AG09309 (cell line): ENCODE measurements around the gene DUSP14.

Experiments
- DNase-seq: peaks from one replicate; pipeline ENCODE4 v3.0.0-alpha.2; 2010; ENCODE audit warnings: low read depth
- H3K4me3 ChIP-seq: 2 replicates; pipeline ENCODE4 v1.5.1; 2011; ENCODE audit warnings: mild to moderate bottlenecking, low read depth, low read length, moderate library complexity; ENCODE audit not compliant: control insufficient read depth
- TF ChIP-seq, protein P1 (sequence below): IDR thresholded peaks from 2 replicates; pipeline ENCODE4 v1.5.1; 2011; ENCODE audit warnings: mild to moderate bottlenecking, low read depth, low read length, inconsistent platforms; ENCODE audit not compliant: insufficient read depth, control insufficient read depth; ENCODE audit errors: missing control alignments

The DUSP14 gene

DNA sequence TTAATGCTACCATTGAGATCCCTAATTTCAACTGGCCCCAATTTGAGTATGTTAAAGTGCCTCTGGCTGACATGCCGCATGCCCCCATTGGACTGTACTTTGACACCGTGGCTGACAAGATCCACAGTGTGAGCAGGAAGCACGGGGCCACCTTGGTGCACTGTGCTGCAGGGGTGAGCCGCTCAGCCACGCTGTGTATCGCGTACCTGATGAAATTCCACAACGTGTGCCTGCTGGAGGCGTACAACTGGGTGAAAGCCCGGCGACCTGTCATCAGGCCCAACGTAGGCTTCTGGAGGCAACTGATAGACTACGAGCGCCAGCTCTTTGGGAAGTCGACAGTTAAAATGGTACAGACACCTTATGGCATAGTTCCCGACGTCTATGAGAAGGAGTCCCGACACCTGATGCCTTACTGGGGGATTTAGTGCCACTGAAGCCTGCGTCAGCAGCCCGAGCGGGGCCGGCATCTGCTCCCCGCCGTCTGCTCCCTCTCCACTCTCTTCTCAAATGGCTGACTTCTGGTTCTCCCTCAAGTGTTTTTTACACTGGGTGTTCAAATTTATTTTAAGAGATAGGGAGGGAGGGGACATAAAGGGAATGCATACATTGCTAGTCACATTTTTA lies 22.9 kb downstream of the DUSP14 start:
- TF ChIP-seq, protein P1, sequence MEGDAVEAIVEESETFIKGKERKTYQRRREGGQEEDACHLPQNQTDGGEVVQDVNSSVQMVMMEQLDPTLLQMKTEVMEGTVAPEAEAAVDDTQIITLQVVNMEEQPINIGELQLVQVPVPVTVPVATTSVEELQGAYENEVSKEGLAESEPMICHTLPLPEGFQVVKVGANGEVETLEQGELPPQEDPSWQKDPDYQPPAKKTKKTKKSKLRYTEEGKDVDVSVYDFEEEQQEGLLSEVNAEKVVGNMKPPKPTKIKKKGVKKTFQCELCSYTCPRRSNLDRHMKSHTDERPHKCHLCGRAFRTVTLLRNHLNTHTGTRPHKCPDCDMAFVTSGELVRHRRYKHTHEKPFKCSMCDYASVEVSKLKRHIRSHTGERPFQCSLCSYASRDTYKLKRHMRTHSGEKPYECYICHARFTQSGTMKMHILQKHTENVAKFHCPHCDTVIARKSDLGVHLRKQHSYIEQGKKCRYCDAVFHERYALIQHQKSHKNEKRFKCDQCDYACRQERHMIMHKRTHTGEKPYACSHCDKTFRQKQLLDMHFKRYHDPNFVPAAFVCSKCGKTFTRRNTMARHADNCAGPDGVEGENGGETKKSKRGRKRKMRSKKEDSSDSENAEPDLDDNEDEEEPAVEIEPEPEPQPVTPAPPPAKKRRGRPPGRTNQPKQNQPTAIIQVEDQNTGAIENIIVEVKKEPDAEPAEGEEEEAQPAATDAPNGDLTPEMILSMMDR = no peak
- DNase-seq = no peak

DNA sequence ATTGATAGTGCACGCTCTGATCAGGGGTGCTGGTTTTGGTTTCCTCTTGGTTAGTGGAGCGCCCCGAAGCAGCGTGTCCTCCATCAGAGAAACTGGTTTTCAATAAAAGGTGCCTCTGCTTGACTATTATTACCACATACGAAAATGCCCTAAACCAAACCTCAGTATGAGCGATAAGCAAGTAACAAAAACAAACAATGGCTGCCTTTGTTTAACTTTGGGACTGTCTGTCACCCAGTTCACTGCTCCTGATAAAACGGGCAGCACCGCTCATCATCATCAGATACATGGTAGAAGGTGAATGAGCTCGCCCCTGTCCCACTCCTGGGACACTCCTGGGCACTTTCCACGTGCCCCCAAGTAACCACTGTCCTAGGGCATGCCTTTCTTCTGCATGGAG lies 24.0 kb downstream of the DUSP14 start:
- TF ChIP-seq, protein P1 = no peak
- H3K4me3 ChIP-seq = no peak overlapping the region
- no peak for DNase-seq

More for the DNA sequence above, 22.9 kb downstream of the DUSP14 start:
- H3K4me3 ChIP-seq = no peak overlapping the region

- TF ChIP-seq, protein P1 = no peak
- DNase-seq = no peak
- no peak overlapping the region for H3K4me3 ChIP-seq
Measured at GRCh38 chr17:37516127-37516571, 26.5 kb downstream of the DUSP14 start.

DNA sequence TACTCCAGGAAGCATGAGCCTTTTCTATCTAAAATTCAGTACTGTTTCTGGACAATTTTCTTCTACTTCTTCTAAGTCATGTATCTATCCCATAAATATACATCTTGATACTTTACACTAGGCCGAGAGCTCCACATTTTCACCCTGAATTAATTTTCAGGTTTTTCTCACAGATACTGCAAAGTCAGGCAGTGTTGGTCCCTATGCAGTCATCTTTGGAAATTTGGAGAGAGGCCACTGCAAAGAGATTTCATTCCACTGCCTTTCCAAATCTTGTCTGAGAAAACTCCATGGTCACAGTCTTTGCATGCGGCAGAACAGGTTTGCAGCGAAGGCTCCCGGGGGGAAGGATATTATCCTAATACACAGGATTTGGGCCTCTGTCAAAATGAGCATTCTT lies 28.2 kb downstream of the DUSP14 start:
- no peak for DNase-seq
- no peak overlapping the region for H3K4me3 ChIP-seq
- TF ChIP-seq, protein P1 = no peak

GRCh38 chr17:37518826-37519225 lies 29.1 kb downstream of the DUSP14 start:
- DNase-seq = no peak
- TF ChIP-seq, protein P1 = no peak
- H3K4me3 ChIP-seq = no peak overlapping the region

GRCh38 chr17:37519251-37519985 lies 29.7 kb downstream of the DUSP14 start:
- TF ChIP-seq, protein P1 = no peak
- no peak for DNase-seq
- no peak overlapping the region for H3K4me3 ChIP-seq

DNA sequence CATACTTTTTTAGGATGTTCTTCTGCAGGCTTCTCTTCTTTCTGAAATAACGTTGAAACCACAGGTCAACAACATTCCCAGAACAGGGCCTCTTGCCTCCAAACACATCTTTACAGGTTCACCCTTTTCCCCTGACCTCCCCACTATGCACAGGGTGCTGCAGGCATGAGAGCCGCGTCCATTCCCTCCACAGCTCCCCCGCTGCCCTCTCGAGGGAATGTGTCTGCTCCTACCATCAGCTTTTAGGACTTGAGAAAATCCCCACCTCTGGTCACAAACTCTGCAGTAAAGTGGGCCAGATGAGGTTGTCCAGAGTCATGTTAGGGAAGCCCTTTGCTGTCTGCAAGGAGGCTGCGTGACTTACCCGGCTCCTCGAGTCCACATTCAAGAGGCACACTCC lies 30.5 kb downstream of the DUSP14 start:
- DNase-seq = no peak
- no peak overlapping the region for H3K4me3 ChIP-seq
- TF ChIP-seq, protein P1 = no peak
